Testis (tissue), 3 donors: ENCODE results near the gene PHF10. TPM values are rescaled to one million over a fixed set of nuclear protein-coding genes. Genes with fewer than 3 reads are reported as not detected.

Experiments used
- DNase-seq: peaks from one replicate; pipeline ENCODE4 v3.0.0-alpha.2; 2019
- H3K27ac ChIP-seq, 2 donors: fragments of 200-600 bp; sonication (generic); one replicate each; pipeline ENCODE4 v1.5.1; 2019
- H3K27me3 ChIP-seq: fragments of 200-600 bp; sonication (generic); one replicate; pipeline ENCODE4 v1.5.1; 2019
- H3K36me3 ChIP-seq: fragments of 200-600 bp; sonication (generic); one replicate; pipeline ENCODE4 v1.5.1; 2017; ENCODE audit warnings: low read depth; ENCODE audit errors: missing control alignments
- H3K4me1 ChIP-seq: fragments of 200-600 bp; sonication (generic); one replicate; pipeline ENCODE4 v1.5.1; 2019
- H3K4me3 ChIP-seq, 2 donors: fragments of 200-600 bp; sonication (generic); one replicate each; pipeline ENCODE4 v1.5.1; 2017 to 2019
- H3K9me3 ChIP-seq: fragments of 200-600 bp; sonication (generic); one replicate; pipeline ENCODE4 v1.5.1; 2017
- POLR2A ChIP-seq: fragments of 450-650 bp; IDR thresholded peaks from one replicate; pipeline ENCODE4 v1.6.1; 2017; ENCODE audit warnings: antibody characterized with exemption, mild to moderate bottlenecking, moderate library complexity
- whole genome bisulfite sequencing, 2 donors: methylation state at CpG; one replicate each; pipeline ENCODE4 v1.1.5; 2018; 5-methylcytosine and 5-hydroxymethylcytosine counted together
- intact Hi-C: fragments of 100-400 bp; cut with DNase I; formaldehyde crosslinking; loops from one replicate; pipeline ENCODE4 v1.15.1; 2023; ENCODE audit warnings: low total_unique reads
- polyA plus RNA-seq: library from polyadenylated mRNA; stranded (reverse); fragments of 350-450 nt; fragmentation: Illumina TruSeq; extraction: RNeasy Lipid Tissue Mini Kit (QIAGEN cat#74804); gene quantifications from one replicate; pipeline ENCODE4 v1.2.3, GENCODE V29; 2014; ENCODE audit warnings: low read depth, low replicate concordance; ENCODE audit not compliant: insufficient read depth
- total RNA-seq, 2 donors: library from RNA; depleted of rRNA; stranded (reverse); fragments of >200 nt; gene quantifications; one replicate each; pipeline ENCODE4 v1.2.3, GENCODE V29; 2016
- TF ChIP-seq, protein P1 (sequence below), 3 experiments: fragments of 450-650 bp in 2 of 3; fragments of 200-600 bp in 1 of 3; sonication (generic) in 1 of 3; IDR thresholded peaks; one replicate each; pipeline ENCODE4 v1.5.1; 2016 to 2019; ENCODE audit warnings: antibody characterized with exemption in 3 of 3, mild to moderate bottlenecking in 2 of 3, moderate library complexity in 1 of 3

The PHF10 gene
- total and polyA plus RNA-seq, 3 donors from 2014 or later: 46.1 to 69.5 (median 64.0) TPM

DNA sequence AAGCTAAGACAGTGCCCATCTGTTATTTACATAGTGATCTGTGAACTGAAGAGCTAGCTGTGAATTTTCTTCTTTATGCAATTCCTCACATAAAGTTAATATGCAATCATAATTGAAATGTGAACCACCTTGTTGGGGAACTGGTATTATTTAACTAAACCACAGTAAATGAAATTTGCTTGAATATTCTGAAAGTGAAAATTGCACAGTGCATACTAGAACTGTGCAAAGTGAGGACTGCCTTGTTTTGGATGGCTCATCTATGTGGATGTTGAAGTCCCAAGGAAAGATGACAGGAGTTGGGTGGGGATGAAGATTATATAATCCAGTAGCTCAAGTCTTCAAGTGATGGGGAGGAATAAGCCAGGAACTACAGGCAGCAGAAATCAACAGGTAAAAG is 5.7 kb upstream of the PHF10 start:
- H3K36me3 ChIP-seq: no peaks in the 10 kb centered on the region
- no peaks in the 10 kb centered on the region for H3K27me3 ChIP-seq
- intact Hi-C loops: no loop called here

DNA sequence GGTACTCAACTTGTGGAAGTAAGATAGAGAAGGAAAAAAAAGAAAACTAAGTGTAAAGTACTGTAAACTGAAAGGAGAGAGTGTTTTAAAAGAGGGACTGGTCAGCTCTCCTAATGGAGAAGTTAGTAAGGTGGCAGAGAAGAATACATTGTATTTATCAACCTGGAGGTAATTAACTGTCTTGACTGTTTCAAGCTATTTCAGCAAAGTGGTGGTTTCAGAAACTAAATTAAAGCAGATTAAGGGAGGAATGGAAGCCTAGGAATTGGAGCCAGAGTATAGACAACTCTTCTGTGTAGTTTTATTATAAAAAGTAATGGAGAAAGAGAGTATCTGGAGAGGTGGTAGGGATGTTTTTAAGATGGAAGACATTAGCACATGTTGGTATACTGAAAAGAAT is 2.7 kb upstream of the PHF10 start:
- Histone ChIP-seq H3K36me3 (no peaks in the 10 kb centered on the region), H3K9me3 (no peaks in the 10 kb centered on the region), H3K4me3 (no peak overlapping the region), H3K27ac (no peak overlapping the region), H3K4me1 (peaks cover 10% of the 10 kb centered on the region), H3K27me3 (no peaks in the 10 kb centered on the region)
- TF ChIP-seq POLR2A: no peak
- DNase-seq: no peak
- intact Hi-C loops: no loop called here

More for the DNA sequence above, 5.7 kb upstream of the PHF10 start:
- Histone ChIP-seq H3K4me3 (no peak overlapping the region), H3K4me1 (peaks cover 4% of the 10 kb centered on the region), H3K27ac (no peak overlapping the region), H3K9me3 (no peaks in the 10 kb centered on the region)
- no peak for DNase-seq
- TF ChIP-seq POLR2A: no peak
- TF ChIP-seq, protein P1, sequence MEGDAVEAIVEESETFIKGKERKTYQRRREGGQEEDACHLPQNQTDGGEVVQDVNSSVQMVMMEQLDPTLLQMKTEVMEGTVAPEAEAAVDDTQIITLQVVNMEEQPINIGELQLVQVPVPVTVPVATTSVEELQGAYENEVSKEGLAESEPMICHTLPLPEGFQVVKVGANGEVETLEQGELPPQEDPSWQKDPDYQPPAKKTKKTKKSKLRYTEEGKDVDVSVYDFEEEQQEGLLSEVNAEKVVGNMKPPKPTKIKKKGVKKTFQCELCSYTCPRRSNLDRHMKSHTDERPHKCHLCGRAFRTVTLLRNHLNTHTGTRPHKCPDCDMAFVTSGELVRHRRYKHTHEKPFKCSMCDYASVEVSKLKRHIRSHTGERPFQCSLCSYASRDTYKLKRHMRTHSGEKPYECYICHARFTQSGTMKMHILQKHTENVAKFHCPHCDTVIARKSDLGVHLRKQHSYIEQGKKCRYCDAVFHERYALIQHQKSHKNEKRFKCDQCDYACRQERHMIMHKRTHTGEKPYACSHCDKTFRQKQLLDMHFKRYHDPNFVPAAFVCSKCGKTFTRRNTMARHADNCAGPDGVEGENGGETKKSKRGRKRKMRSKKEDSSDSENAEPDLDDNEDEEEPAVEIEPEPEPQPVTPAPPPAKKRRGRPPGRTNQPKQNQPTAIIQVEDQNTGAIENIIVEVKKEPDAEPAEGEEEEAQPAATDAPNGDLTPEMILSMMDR (IDR thresholded peaks at IDR 0.05): no peak

DNA sequence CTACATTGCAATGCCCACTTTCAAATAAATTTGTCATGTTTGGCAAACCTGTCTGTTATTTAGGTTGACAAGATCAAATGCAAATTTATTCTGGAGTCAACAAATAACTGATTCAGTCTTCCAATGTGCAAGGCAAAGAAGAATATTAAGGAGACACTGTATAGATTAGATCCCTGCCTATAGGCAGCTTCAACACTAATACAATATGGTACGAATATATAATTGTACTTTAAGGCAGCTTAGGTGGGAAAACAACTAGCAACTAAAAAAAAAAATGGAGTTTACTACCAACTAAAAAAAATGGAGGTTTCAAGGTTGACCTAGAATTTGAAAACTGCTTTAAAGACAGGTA is 1.7 kb upstream of the PHF10 start:
- 73 to 80% methylated on average over 1 of the region's 1 CpG for WGBS, 2 donors
- H3K27me3 ChIP-seq: no peaks in the 10 kb centered on the region
- TF ChIP-seq, protein P1 (IDR thresholded peaks at IDR 0.05): no peak
- no peak for TF ChIP-seq POLR2A
- no peaks in the 10 kb centered on the region for H3K36me3 ChIP-seq
- no peak overlapping the region for H3K4me3 ChIP-seq
- no peaks in the 10 kb centered on the region for H3K9me3 ChIP-seq
- intact Hi-C loops: no loop called here
- no peak for DNase-seq
- H3K4me1 ChIP-seq: peaks cover 12% of the 10 kb centered on the region
- H3K27ac ChIP-seq: peak overlapping the region in 1 of 2 donors; percentile 91

DNA sequence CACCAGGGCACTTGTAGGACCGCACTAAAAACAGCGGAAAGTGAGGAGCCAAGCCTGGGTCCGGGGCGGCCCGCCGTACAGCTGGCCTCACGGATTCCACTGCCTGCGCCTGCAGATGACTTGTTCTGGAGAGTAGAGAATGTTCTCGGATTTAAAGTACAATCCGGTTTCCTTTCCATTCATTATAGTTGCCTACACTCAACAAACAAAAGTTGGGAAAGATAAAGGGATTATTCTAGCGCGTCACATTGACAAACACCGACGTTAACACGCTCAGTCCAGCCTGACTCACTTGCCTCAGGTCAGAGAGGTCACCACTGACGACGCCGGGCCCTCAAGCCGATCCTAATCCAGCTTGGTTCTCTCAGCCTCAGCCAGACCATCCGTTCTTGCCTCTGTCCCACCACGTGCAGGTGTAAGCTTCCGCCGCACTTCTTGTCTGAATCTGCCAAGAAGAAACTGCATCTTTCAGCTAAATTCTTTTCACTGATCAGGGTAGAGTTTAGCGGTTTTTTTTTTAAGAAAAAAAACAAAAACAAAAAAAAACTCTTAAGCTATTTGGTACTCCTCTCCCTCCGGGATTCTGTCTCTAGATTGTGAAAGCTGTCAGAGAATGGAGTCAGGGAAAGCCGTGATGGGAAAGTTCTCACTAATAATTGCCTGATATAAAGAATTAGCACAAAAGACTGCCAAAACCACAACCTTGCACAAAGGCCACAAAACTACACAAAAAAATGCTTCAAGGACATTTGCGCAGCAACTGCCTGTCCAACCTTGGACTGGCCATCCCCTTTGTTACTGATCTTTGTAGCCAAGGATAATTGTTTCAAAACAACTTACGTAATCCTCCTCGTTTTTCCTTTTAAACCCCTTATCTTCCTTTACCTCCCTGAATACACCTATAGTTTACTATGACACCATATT is 1.1 kb upstream of the PHF10 start:
- TF ChIP-seq, protein P1 (IDR thresholded peaks at IDR 0.05): no peak
- no peak for TF ChIP-seq POLR2A
- no peaks in the 10 kb centered on the region for H3K36me3 ChIP-seq
- no peaks in the 10 kb centered on the region for H3K27me3 ChIP-seq
- peaks cover 12% of the 10 kb centered on the region for H3K4me1 ChIP-seq
- peak overlapping the region; percentile 91 to 96 for H3K27ac ChIP-seq
- peak; percentile 77 for DNase-seq
- H3K4me3 ChIP-seq: peak overlapping the region; percentile 77 to 80
- H3K9me3 ChIP-seq: no peaks in the 10 kb centered on the region
- 9 to 10% methylated on average over 29 of the region's 29 CpGs for WGBS, 2 donors
- intact Hi-C loops: no loop called here

DNA sequence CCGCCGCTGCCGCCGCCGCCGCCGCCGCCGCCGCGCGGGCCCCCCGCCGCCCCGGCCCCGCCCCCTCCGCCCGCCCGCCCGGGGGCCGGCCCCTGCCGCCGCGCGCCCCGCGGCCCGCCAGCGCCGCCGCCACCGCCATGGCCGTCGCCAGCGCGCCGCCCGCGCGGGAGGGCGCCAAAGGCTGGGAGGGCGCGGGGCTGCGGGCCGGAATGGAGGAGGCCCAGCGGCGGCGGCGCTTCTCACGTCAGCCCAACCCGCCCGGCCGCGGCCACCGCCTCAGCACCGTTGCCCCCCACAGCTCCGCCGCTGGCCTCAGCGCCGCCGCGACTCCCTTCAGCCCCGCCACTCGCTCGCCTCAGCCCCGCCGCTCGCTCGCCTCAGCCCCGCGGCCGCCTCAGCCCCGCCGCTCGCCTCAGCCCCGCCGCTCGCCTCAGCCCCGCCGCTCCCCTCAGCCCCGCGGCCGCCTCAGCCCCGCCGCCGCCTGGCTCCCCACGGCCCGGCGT is 258 bp downstream of the PHF10 start:
- peak overlapping the region in 1 of 2 donors; percentile 96 for H3K27ac ChIP-seq
- intact Hi-C loops: no loop called here
- peak; percentile 41 for DNase-seq

More for the DNA sequence above, 258 bp downstream of the PHF10 start:
- Histone ChIP-seq H3K4me1 (peaks cover 12% of the 10 kb centered on the region), H3K9me3 (no peaks in the 10 kb centered on the region), H3K4me3 (peak overlapping the region in 1 of 2 donors; percentile 77), H3K27me3 (no peaks in the 10 kb centered on the region), H3K36me3 (no peaks in the 10 kb centered on the region)
- TF ChIP-seq, protein P1 (IDR thresholded peaks at IDR 0.05): no peak
- no peak for TF ChIP-seq POLR2A
- 3% methylated on average over 21 of the region's 89 CpGs; no CpG with 5 or more reads in 1 of the 2 donors for WGBS, 2 donors
